ENCODE results near the gene KRTAP10-6. TPM values are rescaled to one million over a fixed set of nuclear protein-coding genes. Genes with fewer than 3 reads are reported as not detected.
A peak's percentile ranks its signal among the peaks of the same experiment; 100 is the strongest.
"Not testable (repeated sequence)": the region's sequence is repeated elsewhere in the genome, so short reads cannot be mapped to it uniquely, and the experiment has no call there.

Gene KRTAP10-6
- total and polyA plus RNA-seq, 2 donors from 2014 or later, result not detected

DNA sequence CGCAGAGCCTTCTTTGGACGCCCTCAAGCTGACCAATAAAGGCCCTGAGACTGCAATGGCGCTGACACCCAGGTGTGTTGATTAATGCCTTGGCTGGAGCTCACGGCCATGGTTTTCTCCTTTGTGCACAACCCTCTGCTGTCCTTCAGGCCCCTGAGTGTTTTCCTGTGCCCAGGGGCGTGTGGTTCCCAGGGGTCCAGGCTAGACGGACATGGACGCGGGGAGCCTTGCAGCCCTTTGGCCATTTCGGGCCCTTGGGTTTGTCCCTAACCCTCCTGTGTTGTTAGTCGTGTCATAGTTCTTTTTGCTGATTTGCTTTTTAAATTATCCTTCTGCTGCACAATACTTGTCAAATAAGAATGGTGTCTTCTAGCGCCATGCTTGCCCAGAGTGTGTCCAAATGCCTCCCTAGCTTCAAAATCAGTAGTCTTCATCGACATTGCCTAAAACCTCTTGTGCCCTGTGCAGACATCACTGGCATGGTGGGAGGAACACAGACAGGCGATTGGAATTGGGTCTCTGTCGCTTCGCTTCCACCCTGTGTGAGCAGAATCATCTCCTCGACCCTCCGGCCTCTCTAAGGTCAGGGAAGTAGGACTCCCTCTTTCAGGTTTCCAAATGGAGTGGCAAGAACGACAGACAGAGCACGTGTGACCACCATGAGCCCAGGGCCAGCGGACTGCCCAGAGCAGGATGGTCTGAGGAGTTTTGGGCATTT, 16.8 kb downstream of the KRTAP10-6 start:
- Histone ChIP-seq H3K36me3 (ENCODE audit: control insufficient read depth in 2 of 3, insufficient read depth in 3 of 3, low read length in 3 of 3) (no peaks in the 10 kb centered on the region), H3K4me1 (ENCODE audit: control insufficient read depth in 2 of 3, insufficient read depth in 2 of 3, low read depth in 1 of 3, low read length in 3 of 3) (no peaks in the 10 kb centered on the region), H3K9me3 (ENCODE audit: control insufficient read depth in 2 of 3, insufficient read depth in 1 of 3, low read length in 3 of 3) (peaks cover 0 to 10% (median 2%) of the 10 kb centered on the region in 3 donors), H3K9ac (ENCODE audit: low read length in 3 of 3) (no peak overlapping the region), H3K4me3 (ENCODE audit: low read length in 3 of 3) (no peak overlapping the region), H3K27ac (ENCODE audit: low read depth in 2 of 2, low read length in 2 of 2) (no peak overlapping the region), H3K27me3 (ENCODE audit: control insufficient read depth, insufficient read depth, low read length) (no peaks in the 10 kb centered on the region)
- intact Hi-C loops (cut with DNase I), result no loop called here
- FAIRE-seq (no peak), DNase-seq (no peak)
- TF ChIP-seq, protein P1, sequence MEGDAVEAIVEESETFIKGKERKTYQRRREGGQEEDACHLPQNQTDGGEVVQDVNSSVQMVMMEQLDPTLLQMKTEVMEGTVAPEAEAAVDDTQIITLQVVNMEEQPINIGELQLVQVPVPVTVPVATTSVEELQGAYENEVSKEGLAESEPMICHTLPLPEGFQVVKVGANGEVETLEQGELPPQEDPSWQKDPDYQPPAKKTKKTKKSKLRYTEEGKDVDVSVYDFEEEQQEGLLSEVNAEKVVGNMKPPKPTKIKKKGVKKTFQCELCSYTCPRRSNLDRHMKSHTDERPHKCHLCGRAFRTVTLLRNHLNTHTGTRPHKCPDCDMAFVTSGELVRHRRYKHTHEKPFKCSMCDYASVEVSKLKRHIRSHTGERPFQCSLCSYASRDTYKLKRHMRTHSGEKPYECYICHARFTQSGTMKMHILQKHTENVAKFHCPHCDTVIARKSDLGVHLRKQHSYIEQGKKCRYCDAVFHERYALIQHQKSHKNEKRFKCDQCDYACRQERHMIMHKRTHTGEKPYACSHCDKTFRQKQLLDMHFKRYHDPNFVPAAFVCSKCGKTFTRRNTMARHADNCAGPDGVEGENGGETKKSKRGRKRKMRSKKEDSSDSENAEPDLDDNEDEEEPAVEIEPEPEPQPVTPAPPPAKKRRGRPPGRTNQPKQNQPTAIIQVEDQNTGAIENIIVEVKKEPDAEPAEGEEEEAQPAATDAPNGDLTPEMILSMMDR (IDR thresholded peaks at IDR 0.05; ENCODE audit: borderline replicate concordance, extremely low read depth, insufficient read depth), result no peak

DNA sequence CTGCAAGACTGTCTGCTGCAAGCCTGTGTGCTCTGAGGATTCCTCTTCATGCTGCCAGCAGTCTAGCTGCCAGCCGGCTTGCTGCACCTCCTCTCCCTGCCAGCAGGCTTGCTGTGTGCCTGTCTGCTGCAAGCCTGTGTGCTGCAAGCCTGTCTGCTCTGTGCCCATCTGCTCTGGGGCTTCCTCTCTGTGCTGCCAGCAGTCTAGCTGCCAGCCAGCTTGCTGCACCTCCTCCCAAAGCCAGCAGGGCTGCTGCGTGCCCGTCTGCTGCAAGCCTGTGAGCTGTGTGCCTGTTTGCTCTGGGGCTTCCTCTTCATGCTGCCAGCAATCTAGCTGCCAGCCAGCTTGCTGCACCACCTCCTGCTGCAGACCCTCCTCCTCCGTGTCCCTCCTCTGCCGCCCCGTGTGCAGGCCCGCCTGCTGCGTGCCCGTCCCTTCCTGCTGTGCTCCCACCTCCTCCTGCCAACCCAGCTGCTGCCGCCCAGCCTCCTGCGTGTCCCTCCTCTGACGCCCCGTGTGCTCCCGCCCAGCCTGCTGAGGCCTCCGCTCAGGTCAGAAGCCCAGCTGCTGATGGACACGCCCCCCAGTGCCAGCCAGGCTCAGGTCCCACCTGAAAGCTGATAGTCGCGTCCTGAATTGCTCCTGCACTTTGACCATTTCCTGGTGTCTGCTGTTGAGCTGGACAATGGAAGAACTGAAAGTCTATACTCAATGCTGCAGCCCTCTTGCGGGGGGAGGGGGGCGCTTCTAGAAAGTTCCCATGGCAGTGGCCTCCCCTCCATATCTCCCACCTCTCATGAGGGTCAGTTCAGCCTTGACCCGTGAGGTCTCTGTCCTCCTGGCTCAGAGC, 17.6 kb downstream of the KRTAP10-6 start:
- Histone ChIP-seq H3K9me3 (ENCODE audit: control insufficient read depth in 2 of 3, insufficient read depth in 1 of 3, low read length in 3 of 3) (peaks cover 0 to 10% (median 2%) of the 10 kb centered on the region in 3 donors), H3K4me3 (ENCODE audit: low read length in 3 of 3) (no peak overlapping the region), H3K9ac (ENCODE audit: low read length in 3 of 3) (no peak overlapping the region), H3K4me1 (ENCODE audit: control insufficient read depth in 2 of 3, insufficient read depth in 2 of 3, low read depth in 1 of 3, low read length in 3 of 3) (no peaks in the 10 kb centered on the region), H3K36me3 (ENCODE audit: control insufficient read depth in 2 of 3, insufficient read depth in 3 of 3, low read length in 3 of 3) (no peaks in the 10 kb centered on the region), H3K27me3 (ENCODE audit: control insufficient read depth, insufficient read depth, low read length) (no peaks in the 10 kb centered on the region), H3K27ac (ENCODE audit: low read depth in 2 of 2, low read length in 2 of 2) (no peak overlapping the region)
- FAIRE-seq (no peak), DNase-seq (peak in 4 of 5 donors; percentile 49 to 63 (median 54))
- TF ChIP-seq, protein P1 (IDR thresholded peaks at IDR 0.05; ENCODE audit: borderline replicate concordance, extremely low read depth, insufficient read depth), result no peak
- intact Hi-C loops (cut with DNase I), result no loop called here

DNA sequence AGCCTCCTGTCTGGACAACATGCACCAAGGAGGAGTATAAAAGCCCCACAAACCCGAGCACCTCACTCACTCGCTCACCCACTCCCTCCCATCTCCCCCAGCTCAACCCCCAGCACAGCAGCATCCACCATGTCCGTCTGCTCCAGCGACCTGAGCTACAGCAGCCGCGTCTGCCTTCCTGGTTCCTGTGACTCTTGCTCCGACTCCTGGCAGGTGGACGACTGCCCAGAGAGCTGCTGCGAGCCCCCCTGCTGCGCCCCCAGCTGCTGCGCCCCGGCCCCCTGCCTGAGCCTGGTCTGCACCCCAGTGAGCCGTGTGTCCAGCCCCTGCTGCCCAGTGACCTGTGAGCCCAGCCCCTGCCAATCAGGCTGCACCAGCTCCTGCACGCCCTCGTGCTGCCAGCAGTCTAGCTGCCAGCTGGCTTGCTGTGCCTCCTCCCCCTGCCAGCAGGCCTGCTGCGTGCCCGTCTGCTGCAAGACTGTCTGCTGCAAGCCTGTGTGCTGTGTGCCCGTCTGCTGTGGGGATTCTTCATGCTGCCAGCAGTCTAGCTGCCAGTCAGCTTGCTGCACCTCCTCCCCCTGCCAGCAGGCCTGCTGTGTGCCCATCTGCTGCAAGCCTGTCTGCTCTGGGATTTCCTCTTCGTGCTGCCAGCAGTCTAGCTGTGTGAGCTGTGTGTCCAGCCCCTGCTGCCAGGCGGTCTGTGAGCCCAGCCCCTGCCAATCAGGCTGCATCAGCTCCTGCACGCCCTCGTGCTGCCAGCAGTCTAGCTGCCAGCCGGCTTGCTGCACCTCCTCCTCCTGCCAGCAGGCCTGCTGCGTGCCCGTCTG, 18.5 kb downstream of the KRTAP10-6 start, which contains the start of gene KRTAP10-4:
Gene KRTAP10-4, plus strand, starts transcription at position 100 of the 827 bp plus-strand sequence. Its CDS starts 30 bp downstream, at position 130.
- H3K27ac ChIP-seq (ENCODE audit: low read depth in 2 of 2, low read length in 2 of 2); H3K9me3 ChIP-seq (ENCODE audit: control insufficient read depth in 2 of 3, insufficient read depth in 1 of 3, low read length in 3 of 3); FAIRE-seq; intact Hi-C loops (cut with DNase I); H3K9ac ChIP-seq (ENCODE audit: low read length in 3 of 3); H3K4me1 ChIP-seq (ENCODE audit: control insufficient read depth in 2 of 3, insufficient read depth in 2 of 3, low read depth in 1 of 3, low read length in 3 of 3); H3K36me3 ChIP-seq (ENCODE audit: control insufficient read depth in 2 of 3, insufficient read depth in 3 of 3, low read length in 3 of 3); H3K27me3 ChIP-seq (ENCODE audit: control insufficient read depth, insufficient read depth, low read length); H3K4me3 ChIP-seq (ENCODE audit: low read length in 3 of 3): not testable (repeated sequence)
- peak in 1 of 5 donors; percentile 68 for DNase-seq

All from kidney (tissue), 14 donors.